K562 (cell line): ENCODE data around the gene CELA3B. TPM values are rescaled to one million over a fixed set of nuclear protein-coding genes. Genes with fewer than 3 reads are reported as not detected.

Experiments
- ARID3B ChIP-seq: fragments of 250-450 bp; sonication (Bioruptor Pico); IDR thresholded peaks from 2 replicates; pipeline ENCODE4 v1.4.0; 2020; ENCODE audit warnings: borderline replicate concordance
- BCOR ChIP-seq: fragments of 450-650 bp; IDR thresholded peaks from 2 replicates; pipeline ENCODE4 v1.6.1; 2016
- CTBP1 ChIP-seq: fragments of 450-650 bp; IDR thresholded peaks from 2 replicates; pipeline ENCODE4 v1.6.1; 2016; ENCODE audit warnings: borderline replicate concordance
- DIDO1 ChIP-seq: fragments of 450-650 bp; IDR thresholded peaks from 2 replicates; pipeline ENCODE4 v1.6.1; 2016; ENCODE audit warnings: low read depth, missing biosample characterization, missing genetic modification characterization
- FOS ChIP-seq: IDR thresholded peaks from 3 replicates; pipeline ENCODE4 v1.6.1; 2011; ENCODE audit not compliant: insufficient read length; ENCODE audit errors: extremely low read depth
- HMG20B ChIP-seq: fragments of 250-450 bp; sonication (Bioruptor Pico); IDR thresholded peaks from 2 replicates; pipeline ENCODE4 v1.5.0; 2021; ENCODE audit warnings: mild to moderate bottlenecking
- IFI16 ChIP-seq: fragments of 250-450 bp; sonication (Bioruptor Pico); IDR thresholded peaks from 2 replicates; pipeline ENCODE4 v2.1.2; 2022; ENCODE audit warnings: mild to moderate bottlenecking, inconsistent platforms
- MED1 ChIP-seq: sonication (generic); formaldehyde crosslinking; IDR thresholded peaks from 2 replicates; pipeline ENCODE4 v1.8.1; 2023; ENCODE audit warnings: missing genetic modification reagents, borderline replicate concordance
- NCOA1 ChIP-seq: fragments of 450-650 bp; IDR thresholded peaks from 2 replicates; pipeline ENCODE4 v1.6.1; 2016; ENCODE audit warnings: low read depth
- NFE2L1 ChIP-seq: fragments of 450-650 bp; IDR thresholded peaks from 2 replicates; pipeline ENCODE4 v1.6.1; 2016; ENCODE audit warnings: missing genetic modification characterization, low read depth, mild to moderate bottlenecking, missing compliant biosample characterization, moderate library complexity, borderline replicate concordance
- POLR2H ChIP-seq: IDR thresholded peaks from 2 replicates; pipeline ENCODE4 v1.6.1; 2016; ENCODE audit warnings: missing genetic modification characterization, low read depth, mild to moderate bottlenecking, control low read depth, missing compliant biosample characterization, moderate library complexity
- RAD51 ChIP-seq: fragments of 450-650 bp; IDR thresholded peaks from 2 replicates; pipeline ENCODE4 v1.7.1; 2016; ENCODE audit warnings: low read depth, mild to moderate bottlenecking, borderline replicate concordance
- RHOXF2B ChIP-seq: fragments of 250-450 bp; sonication (Bioruptor Pico); conservative IDR thresholded peaks from 2 replicates; pipeline ENCODE4 v1.5.1; 2021
- SIN3A ChIP-seq, 2 experiments: fragments of 150-350 bp in 1 of 2; IDR thresholded peaks; 2 replicates each; pipeline ENCODE4 v1.6.1; 2011 to 2016; ENCODE audit warnings: borderline replicate concordance in 2 of 2, low read depth in 2 of 2, low read length in 2 of 2, mild to moderate bottlenecking in 2 of 2, moderate library complexity in 2 of 2; ENCODE audit not compliant: control insufficient read depth in 1 of 2
- SNRNP70 ChIP-seq: fragments of 200-400 bp; formaldehyde crosslinking; optimal IDR thresholded peaks from 2 replicates; pipeline ENCODE3; 2017; ENCODE audit warnings: low read depth, low read length
- ZFP36 ChIP-seq: fragments of 150-350 bp; IDR thresholded peaks from 2 replicates; pipeline ENCODE4 v1.6.1; 2018; ENCODE audit warnings: low read length, low read depth; ENCODE audit not compliant: partially characterized antibody
- ZKSCAN8 ChIP-seq: fragments of 200-800 bp; sonication (Bioruptor generic); IDR thresholded peaks from 2 replicates; pipeline ENCODE4 v1.6.1; 2016; ENCODE audit warnings: missing genetic modification characterization, missing compliant biosample characterization
- ZNF121 ChIP-seq: sonication (generic); formaldehyde crosslinking; conservative IDR thresholded peaks from 2 replicates; pipeline ENCODE4 v1.8.0; 2022; ENCODE audit warnings: missing genetic modification reagents
- ZNF277 ChIP-seq: fragments of 250-450 bp; sonication (Bioruptor Pico); IDR thresholded peaks from 2 replicates; pipeline ENCODE4 v1.8.0; 2022; ENCODE audit warnings: inconsistent platforms, mild to moderate bottlenecking, moderate library complexity, borderline replicate concordance
- ZNF586 ChIP-seq: fragments of 450-650 bp; formaldehyde crosslinking; conservative IDR thresholded peaks from 2 replicates; pipeline ENCODE4 v1.4.0; 2020; ENCODE audit warnings: mild to moderate bottlenecking, moderate library complexity
- ZNF76 ChIP-seq: fragments of 250-450 bp; sonication (Bioruptor Pico); IDR thresholded peaks from 2 replicates; pipeline ENCODE4 v1.4.0; 2020; ENCODE audit warnings: mild to moderate bottlenecking, moderate library complexity, borderline replicate concordance
- polyA plus RNA-seq, 8 experiments: library from polyadenylated mRNA; depleted of rRNA in 4 of 8; stranded (reverse) in 5 of 8; unstranded in 3 of 8; fragments of >200 nt; fragmentation: Nextera tagmentation in 2 of 8; fragmentation: Illumina TruSeq in 1 of 8; extraction: Ambion mirVana in 2 of 8; extraction: Trizol in 1 of 8; gene quantifications; 2 replicates each; pipeline versions ENCODE4 v1.2.1 to v1.2.3, GENCODE V29; 2011 to 2014; ENCODE audit warnings: inconsistent platforms in 1 of 8, missing spikeins in 1 of 8
- total RNA-seq, 7 experiments: library from RNA; depleted of rRNA in 6 of 7; stranded (reverse); fragments of >200 nt in 6 of 7; fragmentation: Illumina TruSeq in 2 of 7; extraction: Trizol in 2 of 7; gene quantifications; 2 replicates each; pipeline versions ENCODE4 v1.2.1 to v1.2.3, GENCODE V29; 2011 to 2021; ENCODE audit warnings: low replicate concordance in 1 of 7
- TF ChIP-seq, protein P1 (sequence below): conservative IDR thresholded peaks from 2 replicates; pipeline ENCODE4 v1.6.1; 2011; ENCODE audit warnings: low read depth, mild to moderate bottlenecking, low read length; ENCODE audit not compliant: control insufficient read depth
- TF ChIP-seq, protein P2 (sequence below): fragments of 450-650 bp; IDR thresholded peaks from 2 replicates; pipeline ENCODE4 v1.6.1; 2016; ENCODE audit warnings: missing biosample characterization, missing genetic modification characterization

The CELA3B gene
- total and polyA plus RNA-seq, 9 of the 15 experiments (the other 6 are each of a cell fraction or from before 2014, with no cell fraction given): 3.1 TPM; not detected in 8

- TF ChIP-seq ZNF76 (CRISPR knock-in tag) (no peak), HMG20B (no peak), ZNF277 (CRISPR knock-in tag) (no peak), SNRNP70 (no peak), DIDO1 (no peak), POLR2H (no peak), FOS (no peak), CTBP1 (peak; percentile 48), NFE2L1 (tag) (no peak), ZNF586 (CRISPR knock-in tag) (no peak), BCOR (peak; percentile 92), IFI16 (CRISPR knock-in tag) (no peak), ZKSCAN8 (CRISPR knock-in tag) (no peak), ARID3B (no peak), SIN3A (IDR thresholded peaks at IDR 0.05; ENCODE audit: borderline replicate concordance in 2 of 2, control insufficient read depth in 1 of 2, low read depth in 2 of 2, low read length in 2 of 2) (peak in 1 of 2 experiments; percentile 29; a peak in 1 of 4 replicates), RAD51 (no peak), MED1 (CRISPR knock-in tag) (no peak), RHOXF2B (no peak), NCOA1 (no peak), ZFP36 (peak; percentile 85), ZNF121 (CRISPR knock-in tag) (no peak)
- TF ChIP-seq, protein P1, sequence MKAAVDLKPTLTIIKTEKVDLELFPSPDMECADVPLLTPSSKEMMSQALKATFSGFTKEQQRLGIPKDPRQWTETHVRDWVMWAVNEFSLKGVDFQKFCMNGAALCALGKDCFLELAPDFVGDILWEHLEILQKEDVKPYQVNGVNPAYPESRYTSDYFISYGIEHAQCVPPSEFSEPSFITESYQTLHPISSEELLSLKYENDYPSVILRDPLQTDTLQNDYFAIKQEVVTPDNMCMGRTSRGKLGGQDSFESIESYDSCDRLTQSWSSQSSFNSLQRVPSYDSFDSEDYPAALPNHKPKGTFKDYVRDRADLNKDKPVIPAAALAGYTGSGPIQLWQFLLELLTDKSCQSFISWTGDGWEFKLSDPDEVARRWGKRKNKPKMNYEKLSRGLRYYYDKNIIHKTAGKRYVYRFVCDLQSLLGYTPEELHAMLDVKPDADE: 0 out of 2 replicates have a peak, but pooled peaks have one; percentile 5
- TF ChIP-seq, protein P2, sequence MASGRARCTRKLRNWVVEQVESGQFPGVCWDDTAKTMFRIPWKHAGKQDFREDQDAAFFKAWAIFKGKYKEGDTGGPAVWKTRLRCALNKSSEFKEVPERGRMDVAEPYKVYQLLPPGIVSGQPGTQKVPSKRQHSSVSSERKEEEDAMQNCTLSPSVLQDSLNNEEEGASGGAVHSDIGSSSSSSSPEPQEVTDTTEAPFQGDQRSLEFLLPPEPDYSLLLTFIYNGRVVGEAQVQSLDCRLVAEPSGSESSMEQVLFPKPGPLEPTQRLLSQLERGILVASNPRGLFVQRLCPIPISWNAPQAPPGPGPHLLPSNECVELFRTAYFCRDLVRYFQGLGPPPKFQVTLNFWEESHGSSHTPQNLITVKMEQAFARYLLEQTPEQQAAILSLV (tag): no peak
These were observed 40.3 kb upstream of the CELA3B start (continued) for GRCh38 chr1:21936366-21937031.
